ENCODE results near the gene GRIN2B.

GRCh38 chr12:13942826-13943225, 38.6 kb downstream of the GRIN2B start:
- no peak for TF ChIP-seq HCFC1 (IDR thresholded peaks at IDR 0.05; ENCODE audit: low read depth, low read length)
- TF ChIP-seq ZNF239 (CRISPR knock-in tag; IDR thresholded peaks at IDR 0.05), result no peak
- no peak for TF ChIP-seq POLR2A (conservative IDR thresholded peaks at IDR 0.05)
- TF ChIP-seq CEBPB (tag; IDR thresholded peaks at IDR 0.05), result no peak
- no peak for TF ChIP-seq RBM17 (IDR thresholded peaks at IDR 0.05; ENCODE audit: borderline replicate concordance, low read depth, low read length)
